DOHH2 (cell line): ENCODE data around the gene DELE1.

Experiments used
- CTCF ChIP-seq: fragments of 200-600 bp; sonication (generic); IDR thresholded peaks from one replicate; pipeline ENCODE4 v1.5.1; 2014; ENCODE audit warnings: antibody characterized with exemption, mild to moderate bottlenecking, low read depth, low read length; ENCODE audit not compliant: poor library complexity, severe bottlenecking
- EZH2phosphoT487 ChIP-seq: fragments of 200-600 bp; sonication (generic); IDR thresholded peaks from 2 replicates; pipeline ENCODE4 v1.6.1; 2017; ENCODE audit warnings: borderline replicate concordance, mild to moderate bottlenecking, antibody characterized with exemption, low read length, moderate library complexity, mixed read lengths

- TF ChIP-seq CTCF (no peak), EZH2phosphoT487 (no peak)
Observed at GRCh38 chr5:141915881-141916336, 7.8 kb upstream of the DELE1 start.
